Stimulated activated CD4-positive, alpha-beta T cell treated with anti-CD3 and anti-CD28 coated beads, TNF-alpha, amount 100 ng/mL, for 48 hours (primary cell): Measurements from ENCODE around the gene MESD.
A peak's percentile ranks its signal among the peaks of the same experiment; 100 is the strongest.
"Not testable (repeated sequence)": the region's sequence is repeated elsewhere in the genome, so short reads cannot be mapped to it uniquely, and the experiment has no call there.

ENCODE experiments used
- DNase-seq, 3 donors: peaks; one replicate each; pipeline ENCODE4 v3.0.0-alpha.2; 2020; ENCODE audit warnings: low read depth in 3 of 3

MESD gene

DNA sequence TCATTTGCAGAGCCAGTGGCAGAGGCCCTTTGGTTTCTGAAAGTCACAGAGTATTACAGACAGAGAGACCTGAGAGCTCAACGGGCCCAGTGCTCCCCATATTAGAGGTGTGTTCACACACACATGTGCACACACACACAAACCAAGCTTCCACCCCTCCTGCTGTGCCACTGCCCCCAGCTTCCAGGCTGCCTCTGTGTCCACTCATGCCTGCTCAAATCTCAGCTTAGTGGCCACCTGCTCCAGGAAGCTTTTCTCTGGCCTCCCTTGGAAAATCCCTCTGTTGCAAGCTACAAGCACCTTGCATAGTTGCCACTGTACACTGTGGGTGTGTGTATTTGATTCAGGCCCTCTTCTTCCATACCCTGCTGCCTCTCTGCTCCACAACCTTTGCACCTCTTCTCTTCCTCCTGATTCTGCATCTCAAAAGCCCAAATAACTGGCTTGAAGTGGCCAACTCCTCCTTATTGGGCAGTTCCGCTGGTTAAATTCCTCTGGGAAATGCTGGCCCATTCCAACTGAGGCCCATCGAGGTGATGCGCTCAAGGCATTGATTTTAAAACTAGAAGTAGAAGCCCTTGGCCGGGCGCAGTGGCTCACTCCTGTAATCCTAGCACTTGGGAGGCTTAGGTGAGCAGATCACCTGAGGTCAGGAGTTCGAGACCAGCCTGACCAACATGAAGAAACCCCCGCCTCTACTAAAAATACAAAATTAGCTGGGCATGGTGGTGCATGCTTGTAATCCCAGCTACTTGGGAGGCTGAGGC, 23.0 kb downstream of the MESD start:
- no peak for DNase-seq

DNA sequence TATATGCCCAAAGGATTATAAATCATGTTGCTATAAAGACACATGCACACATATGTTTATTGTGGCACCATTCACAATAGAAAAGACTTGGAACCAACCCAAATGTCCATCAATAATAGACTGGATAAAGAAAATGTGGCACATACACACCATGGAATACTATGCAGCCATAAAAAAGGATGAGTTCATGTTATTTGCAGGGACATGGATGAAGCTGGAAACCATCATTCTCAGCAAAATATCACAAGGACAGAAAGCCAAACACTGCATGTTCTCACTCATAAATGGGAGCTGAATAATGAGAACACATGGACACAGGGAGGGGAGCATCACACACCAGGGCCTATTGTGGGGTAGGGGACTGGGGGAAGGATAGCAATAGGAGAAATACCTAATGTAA, 24.2 kb downstream of the MESD start:
- not testable (repeated sequence) for DNase-seq

DNA sequence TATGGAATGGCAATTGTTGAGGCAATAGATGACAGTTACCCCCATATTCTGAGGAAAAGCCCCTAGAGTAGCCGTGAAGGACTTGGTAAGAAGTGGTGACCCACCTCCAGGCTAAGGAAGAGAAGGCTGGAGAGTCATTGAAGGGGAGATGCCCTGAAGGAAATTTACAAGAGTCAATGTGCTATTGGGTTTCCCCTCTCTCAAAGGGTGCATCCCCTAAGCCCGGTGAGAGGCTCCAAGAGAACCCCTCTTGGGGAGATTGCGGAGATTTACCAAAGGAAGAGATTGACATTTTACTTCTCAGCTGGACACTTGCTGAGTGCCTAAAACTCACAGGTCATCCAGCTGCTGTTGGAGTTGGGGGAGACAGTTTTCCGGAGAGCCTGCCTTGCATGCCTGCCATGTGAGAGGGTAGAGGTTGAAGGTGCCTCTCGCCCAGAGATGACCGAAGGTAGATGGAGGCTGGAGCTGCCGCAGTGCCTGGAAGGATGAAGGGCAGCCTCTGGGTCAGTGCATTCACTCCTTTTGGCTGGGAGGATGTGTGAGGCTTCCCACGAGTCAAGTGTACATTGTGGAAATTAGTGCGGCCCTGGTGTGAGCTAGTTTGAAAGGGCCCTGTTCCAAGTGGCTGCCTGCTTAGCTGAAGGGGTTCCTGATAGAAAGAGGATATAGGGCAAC, 30.7 kb downstream of the MESD start:
- DNase-seq, result no peak

DNA sequence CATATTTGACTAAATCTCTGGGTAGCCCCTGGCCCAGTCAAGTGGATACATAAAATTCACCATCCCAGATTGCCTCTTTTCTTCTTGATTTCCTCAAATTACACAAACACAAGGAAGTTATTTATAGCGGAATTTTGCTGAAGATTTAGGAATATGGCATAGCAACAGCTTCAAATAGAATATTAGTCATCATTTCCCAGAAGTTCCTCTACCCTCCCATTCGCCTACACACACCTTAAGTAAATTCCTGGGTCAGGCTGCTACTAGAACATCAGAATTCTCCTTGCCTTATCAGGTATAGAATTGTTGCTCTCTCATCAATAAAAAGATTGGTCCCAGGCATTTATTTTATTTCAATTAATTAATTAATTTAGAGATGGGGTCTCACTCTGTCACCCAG, 31.6 kb downstream of the MESD start:
- DNase-seq, result no peak

DNA sequence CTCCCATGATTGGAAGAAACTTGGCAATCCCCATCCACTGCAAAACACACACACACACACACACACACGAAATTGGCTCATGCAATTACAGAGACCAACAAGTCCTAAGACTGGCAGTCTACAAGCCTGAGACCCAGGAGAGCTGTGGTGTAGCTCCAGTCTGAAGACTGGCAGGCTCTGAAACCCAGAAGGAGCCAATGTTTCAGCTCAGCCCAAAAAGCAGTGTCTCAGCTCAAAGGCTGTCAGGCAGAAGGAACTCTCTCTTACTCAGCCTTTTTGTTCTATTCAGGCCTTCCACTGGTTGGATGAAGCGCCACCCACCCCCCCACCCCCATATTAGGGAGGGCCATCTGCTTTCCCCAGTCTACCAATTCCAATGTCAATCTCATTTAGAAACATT, 32.1 kb downstream of the MESD start:
- DNase-seq, result no peak

DNA sequence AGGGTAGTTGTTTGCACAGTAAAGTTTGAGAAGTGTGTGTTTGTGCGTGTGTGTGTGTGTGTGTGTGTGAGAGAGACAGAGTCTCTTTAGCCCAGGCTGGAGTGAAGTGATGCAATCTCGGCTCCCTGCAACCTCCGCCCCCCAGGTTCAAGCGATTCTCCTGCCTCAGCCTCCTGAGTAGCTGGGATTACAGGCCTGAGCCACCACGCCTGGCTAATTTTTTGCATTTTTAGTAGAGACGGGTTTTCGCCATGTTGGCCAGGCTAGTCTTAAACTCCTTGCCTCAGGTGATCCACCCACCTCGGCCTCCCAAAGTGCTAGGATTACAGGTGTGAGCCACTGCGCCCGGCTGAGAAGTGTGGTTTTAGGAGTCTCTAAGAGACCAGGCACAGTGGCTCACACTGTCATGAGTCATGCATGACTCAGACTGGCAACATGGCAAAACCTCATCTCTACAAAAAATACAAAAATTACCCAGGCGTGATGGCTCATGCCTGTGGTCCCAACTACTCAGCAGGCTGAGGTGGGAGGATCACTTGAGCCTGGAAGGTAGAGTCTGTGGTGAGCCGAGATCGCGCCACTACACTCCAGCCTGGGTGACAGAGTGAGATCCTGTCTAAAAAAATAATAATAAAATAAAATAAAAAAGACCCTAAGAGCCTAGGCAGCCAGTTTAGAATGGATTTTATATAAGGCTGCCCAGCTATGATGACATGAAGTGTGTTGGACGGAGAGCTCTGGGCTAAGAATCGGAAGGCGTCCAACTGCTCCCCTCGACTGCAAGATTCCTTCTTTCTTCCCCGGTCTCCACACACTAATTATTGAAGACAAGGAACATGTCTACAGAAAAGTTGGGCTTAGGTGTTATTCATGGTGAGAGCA, 33.8 kb downstream of the MESD start:
- peak; percentile 44 to 63 (median 59) for DNase-seq

DNA sequence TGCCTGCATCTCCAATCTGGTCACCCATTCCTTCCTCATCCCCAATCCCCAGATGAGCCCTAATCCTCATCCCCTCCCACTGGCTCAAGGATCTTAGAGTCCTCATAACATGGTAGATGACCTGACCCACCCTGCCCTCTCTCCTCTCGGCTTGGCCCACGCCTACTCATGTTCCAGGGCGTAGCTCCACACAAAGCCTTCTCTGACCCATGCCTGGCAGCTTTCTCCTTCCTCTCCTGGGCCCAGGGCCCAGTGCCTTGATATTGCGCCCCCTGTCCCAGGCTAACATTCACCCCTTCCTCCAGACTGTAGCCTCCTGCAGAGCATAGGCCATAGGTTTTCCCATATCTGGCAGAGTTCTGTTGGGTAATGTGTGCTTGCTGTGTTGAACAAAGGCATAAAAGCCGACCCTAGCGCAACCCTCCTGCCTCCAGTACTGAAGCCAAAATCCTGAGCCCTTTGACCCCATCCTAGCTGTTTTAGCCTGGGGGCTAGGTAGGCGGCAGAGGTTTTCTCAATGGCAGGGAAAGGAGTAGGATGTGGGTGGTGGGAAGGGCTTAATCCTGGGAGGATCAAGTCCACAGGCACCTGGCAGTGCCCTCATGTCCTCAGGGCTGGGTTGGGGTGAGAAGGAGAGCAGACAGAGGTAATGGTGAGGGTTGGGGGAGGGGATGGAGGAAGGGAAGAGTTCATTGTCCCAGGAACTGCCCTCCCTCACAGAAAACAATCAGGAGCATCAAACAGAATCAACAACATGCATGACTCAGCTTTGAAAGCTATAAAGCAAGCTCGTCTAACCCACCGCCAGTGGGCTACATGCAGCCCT, 35.5 kb downstream of the MESD start:
- DNase-seq, result no peak

DNA sequence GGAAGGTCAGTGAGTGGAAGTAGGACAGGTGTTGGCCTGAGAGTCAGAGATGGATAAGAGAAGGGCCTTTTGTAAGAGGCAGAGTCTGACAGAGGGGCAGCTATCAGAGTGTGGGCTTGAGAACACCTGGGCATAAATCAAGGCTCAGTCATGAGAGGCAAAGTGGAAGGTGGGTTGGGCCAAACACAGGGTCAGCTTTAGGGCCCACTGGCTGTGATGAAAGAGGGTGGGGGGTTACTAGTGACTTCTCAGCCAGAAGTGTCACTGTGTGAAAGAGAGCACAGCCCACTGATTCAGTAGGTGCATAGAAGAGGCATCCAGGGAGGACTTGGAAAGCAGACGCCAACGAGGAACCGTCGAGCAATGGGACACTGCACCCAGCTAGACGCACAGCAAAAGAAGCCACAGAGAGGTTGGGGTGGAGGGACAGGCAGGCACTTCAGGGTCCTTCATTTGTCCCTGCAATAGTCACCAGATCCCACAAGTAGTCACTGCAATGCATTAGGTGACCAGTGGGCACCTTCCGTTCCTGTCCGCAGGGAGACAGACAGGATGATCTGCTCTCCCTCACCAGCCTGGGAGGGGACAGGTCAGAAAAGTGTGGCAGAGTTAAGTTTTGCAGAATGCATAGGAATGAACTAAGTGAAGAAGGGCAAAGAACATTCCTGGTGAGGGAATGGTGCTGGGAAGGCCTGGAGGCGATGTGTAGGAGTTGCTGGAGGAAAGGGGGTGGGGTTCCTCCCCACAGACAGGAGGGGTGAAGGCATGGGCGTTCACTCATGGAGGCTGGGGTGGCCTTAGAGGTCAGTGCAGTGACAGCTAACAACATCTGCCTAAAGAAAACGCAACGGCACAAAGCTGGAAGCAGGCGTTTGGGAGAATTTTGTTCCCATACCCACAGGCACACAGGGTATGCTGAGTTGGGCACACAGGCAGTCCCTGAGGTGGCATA, 36.3 kb downstream of the MESD start:
- DNase-seq, result no peak

DNA sequence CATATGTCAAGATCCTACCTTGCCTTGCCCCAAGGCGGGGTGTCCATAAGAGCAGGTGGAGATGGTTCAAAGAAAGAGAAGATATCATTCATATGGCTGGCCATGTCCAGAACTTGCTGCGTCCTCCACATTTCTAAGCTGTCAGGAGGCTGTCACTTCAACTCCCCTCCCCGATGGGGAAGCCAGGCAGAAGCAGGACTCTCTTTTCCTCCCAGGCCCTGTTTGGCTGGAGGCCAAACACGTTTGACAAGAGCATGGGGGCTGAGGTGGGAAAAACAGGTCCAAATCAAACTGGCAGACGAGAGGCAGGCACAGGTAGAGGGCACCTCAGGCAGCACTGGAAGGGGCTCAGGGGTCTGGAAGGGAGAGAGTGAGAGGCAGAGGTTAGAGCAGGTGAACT, 37.7 kb downstream of the MESD start:
- no peak for DNase-seq

DNA sequence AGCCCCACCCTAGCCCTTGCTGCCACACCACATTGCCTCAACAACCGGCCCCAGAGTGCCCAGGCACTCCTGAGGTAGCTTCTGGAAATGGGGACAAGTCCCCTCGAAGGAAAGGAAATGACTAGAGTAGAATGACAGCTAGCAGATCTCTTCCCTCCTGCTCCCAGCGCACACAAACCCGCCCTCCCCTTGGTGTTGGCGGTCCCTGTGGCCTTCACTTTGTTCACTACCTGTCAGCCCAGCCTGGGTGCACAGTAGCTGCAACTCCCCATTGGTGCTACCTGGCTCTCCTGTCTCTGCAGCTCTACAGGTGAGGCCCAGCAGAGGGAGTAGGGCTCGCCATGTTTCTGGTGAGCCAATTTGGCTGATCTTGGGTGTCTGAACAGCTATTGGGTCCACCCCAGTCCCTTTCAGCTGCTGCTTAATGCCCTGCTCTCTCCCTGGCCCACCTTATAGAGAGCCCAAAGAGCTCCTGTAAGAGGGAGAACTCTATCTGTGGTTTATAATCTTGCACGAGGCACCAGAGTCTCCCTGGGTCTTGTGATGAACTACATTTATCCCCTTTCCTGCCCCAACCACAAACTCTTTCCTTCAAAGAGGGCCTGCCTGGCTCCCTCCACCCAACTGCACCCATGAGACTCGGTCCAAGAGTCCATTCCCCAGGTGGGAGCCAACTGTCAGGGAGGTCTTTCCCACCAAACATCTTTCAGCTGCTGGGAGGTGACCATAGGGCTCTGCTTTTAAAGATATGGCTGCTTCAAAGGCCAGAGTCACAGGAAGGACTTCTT, 39.1 kb downstream of the MESD start:
- DNase-seq, result no peak

DNA sequence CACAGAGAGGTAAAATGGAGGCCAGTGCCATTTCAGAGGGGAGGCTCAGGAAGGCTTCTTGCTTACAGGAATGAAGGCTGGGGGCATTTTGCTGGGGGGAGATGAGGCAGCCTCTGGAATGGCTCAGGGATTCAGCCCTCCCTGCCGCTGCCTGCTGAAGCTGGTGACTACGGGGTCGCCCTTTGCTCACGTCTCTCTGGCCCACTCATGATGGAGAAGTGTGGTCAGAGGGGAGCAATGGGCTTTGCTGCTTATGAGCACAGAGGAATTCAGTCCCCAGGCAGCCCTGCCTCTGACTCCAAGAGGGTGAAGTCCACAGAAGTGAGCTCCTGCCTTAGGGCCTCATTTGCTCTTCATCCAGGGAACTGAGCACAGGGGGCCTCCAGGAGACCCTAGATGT, 39.9 kb downstream of the MESD start:
- DNase-seq, result no peak

DNA sequence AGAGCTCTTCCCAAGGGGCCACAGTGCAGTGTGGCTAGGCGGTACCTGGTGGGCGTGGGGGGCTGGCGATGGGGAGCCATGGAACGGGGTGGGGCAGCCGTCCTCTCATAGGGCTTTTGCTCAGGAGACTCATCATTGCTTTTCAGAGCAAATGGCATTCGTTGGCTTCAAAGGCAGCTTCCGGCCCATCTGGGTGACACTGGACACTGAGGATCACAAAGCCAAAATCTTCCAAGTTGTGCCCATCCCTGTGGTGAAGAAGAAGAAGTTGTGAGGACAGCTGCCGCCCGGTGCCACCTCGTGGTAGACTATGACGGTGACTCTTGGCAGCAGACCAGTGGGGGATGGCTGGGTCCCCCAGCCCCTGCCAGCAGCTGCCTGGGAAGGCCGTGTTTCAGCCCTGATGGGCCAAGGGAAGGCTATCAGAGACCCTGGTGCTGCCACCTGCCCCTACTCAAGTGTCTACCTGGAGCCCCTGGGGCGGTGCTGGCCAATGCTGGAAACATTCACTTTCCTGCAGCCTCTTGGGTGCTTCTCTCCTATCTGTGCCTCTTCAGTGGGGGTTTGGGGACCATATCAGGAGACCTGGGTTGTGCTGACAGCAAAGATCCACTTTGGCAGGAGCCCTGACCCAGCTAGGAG, 40.8 kb downstream of the MESD start:
- no peak for DNase-seq

DNA sequence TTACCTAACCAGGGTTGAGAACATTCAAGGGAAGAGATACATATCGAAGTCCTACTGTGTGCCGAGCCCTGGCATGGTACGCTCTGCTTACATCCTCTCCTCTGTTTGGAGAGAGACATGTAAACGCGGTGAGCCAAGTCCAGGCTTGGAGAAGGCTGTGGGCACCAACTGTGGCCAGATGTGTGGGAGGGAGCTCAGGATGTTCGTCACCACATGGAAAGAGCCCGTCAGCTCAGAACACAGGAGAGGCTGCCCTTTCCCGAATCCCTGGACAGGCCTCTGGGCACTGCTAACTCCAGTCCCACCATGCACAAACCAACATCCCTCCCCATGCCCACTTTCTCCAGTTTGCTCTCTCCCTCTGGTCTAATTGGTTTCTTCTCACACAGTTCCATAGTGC, 43.0 kb downstream of the MESD start:
- no peak for DNase-seq

DNA sequence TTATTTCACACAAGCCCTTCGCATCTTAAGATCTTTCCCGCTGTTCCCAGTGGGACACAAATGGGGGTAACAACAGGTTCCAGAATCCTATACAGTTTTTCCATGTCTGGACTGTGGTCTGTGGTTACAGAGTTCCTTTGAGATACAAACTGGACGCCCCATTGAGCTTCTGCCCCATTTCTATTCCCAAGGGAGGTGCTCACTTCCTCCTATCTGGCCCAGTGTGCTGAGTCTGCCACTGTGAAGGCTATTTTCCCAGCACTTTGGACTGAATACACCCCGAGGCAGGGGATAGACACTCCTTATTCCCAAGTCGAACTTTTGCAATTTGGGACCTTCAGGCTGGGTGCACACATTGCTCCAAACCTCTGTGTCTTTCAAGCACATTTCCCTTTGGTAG, 44.0 kb downstream of the MESD start:
- no peak for DNase-seq

DNA sequence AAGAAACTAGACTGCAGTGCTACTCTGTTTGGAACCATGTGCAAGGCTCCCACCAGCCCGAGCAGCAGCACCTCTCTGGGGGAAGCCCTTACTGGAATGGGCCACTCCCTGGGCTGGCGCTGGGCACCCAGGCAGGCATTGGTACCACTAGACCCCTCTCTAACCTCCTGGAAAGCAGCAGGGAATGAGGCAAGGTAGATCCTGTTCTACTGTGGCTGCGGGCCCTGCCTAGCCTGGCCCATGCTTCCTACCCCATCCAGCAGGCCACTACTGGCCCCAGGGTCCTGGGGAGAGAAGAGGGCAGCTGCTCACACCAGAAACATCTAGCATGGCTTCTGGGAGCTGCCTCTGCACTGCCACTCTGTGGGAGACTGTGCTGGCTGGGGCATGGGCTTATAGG, 44.8 kb downstream of the MESD start:
- DNase-seq, result no peak

DNA sequence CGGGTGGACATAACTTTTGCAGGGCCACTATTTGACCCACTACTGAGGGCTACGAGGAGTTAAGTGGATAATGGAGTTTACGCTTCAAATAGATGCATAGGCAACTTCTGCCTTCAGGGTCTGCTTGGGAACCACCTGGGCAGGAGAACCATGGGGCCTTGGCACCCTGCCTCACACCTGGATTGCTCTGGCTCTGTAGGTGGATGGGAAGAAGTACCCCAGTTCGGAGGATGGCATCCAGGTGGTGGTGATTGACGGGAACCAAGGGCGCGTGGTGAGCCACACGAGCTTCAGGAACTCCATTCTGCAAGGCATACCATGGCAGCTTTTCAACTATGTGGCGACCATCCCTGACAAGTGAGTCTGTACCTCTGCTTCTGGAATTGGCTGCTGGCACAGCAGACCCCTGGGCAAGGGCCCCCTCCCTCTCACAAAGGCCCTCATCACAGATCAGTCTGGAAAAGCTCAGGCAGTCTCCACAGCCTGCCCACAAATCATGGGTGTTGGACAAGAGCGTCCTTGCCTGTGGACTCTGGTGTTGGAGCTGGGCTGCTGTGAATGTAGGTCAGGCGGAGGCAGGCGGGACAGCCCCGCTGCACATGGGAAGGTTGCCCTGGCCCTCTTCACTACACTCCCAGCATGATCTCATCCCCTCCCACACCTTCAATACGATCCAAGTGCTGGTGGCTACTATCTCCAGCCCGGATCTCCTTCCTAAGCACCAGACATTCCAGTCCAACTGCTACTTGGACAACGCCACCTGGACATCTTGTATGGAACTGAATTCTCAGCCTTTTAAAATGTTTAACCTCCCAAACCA, 46.7 kb downstream of the MESD start:
- DNase-seq, result no peak

DNA sequence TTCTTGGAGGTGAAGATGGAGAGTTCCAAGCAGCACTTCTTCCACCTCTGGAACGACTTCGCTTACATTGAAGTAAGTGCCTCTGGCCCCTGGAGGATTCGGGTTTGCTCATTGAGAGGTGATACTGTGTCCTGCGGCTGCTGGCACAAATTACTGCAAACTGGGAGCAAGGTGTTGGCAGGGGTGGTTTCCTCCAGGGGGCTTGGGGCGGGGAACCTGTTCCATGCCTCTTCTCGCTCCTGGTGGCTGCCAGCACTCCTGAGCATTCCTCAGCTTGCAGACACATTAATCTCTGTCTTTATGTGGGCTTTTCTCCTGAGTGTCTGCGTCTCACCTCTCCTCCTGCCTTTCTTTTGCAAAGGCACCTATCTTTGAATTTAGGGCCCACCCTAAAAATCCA, 47.4 kb downstream of the MESD start:
- DNase-seq, result no peak

DNA sequence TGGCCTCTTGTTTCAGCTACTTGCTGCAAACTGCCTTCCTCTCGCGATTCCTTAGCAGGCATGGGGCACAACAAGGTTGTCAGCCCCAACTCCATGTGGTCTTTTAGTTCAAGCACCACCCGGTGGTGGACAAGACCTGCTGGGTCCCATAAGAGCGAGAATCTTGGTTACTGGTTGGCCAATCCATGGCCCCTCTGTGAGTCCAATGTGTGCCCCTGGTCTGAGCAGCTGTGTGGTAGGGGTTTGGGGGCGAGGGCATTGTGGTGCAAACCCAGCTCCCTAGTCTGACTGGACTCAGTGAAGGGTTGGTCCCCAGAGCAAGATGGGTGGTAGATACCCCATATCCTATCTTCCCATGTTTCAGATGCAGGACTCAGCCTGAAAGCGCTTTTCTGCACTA, 48.8 kb downstream of the MESD start:
- no peak for DNase-seq
